Measurements from ENCODE around the gene JAG1.

Gene JAG1

GRCh38 chr20:10634683-10635411 is 39.0 kb downstream of the JAG1 start:
- Histone ChIP-seq H3K18ac (ENCODE audit: low read length) (no peak overlapping the region), H2BK12ac (ENCODE audit: low read length) (no peak overlapping the region), H3K4me3 (ENCODE audit: low read length in 2 of 2) (no peak overlapping the region), H3K36me3 (replicated peaks in 1 of 2; ENCODE audit: control insufficient read depth in 2 of 2, insufficient read depth in 2 of 2, low read length in 2 of 2) (peaks cover 9 to 34% of the 10 kb centered on the region in 2 donors), H3K14ac (ENCODE audit: low read length) (no peak overlapping the region), H2AK5ac (ENCODE audit: low read depth, low read length) (no peak overlapping the region), H4K8ac (ENCODE audit: low read depth, low read length) (no peak overlapping the region), H3K23ac (ENCODE audit: low read depth, low read length, poor library complexity) (no peak overlapping the region), H3K79me1 (ENCODE audit: low read depth, low read length) (no peaks in the 10 kb centered on the region), H3K27ac (replicated peaks; ENCODE audit: low read length) (no peak overlapping the region), H3K4ac (ENCODE audit: low read length) (no peak overlapping the region), H2BK15ac (ENCODE audit: low read length) (no peak overlapping the region), H3K9me3 (replicated peaks in 1 of 2; ENCODE audit: control insufficient read depth in 2 of 2, insufficient read depth in 1 of 2, low read depth in 1 of 2, low read length in 2 of 2) (no peaks in the 10 kb centered on the region), H2BK120ac (ENCODE audit: low read depth, low read length) (no peak overlapping the region), H2BK5ac (ENCODE audit: low read length) (no peak overlapping the region), H3K9ac (ENCODE audit: low read depth, low read length, poor library complexity) (no peak overlapping the region), H3K4me2 (ENCODE audit: insufficient read depth, low read length, poor library complexity, severe bottlenecking) (no peak overlapping the region), H3K4me1 (ENCODE audit: control insufficient read depth in 2 of 2, insufficient read depth in 1 of 2, low read depth in 1 of 2, low read length in 2 of 2) (peaks cover 46 to 54% of the 10 kb centered on the region in 2 donors), H2AFZ (ENCODE audit: low read length) (no peak overlapping the region), H4K91ac (ENCODE audit: low read depth, low read length, poor library complexity) (no peak overlapping the region), H3K27me3 (ENCODE audit: control insufficient read depth in 3 of 3, insufficient read depth in 3 of 3, low read depth in 1 of 3, low read length in 3 of 3) (no peaks in the 10 kb centered on the region)
- no CpG with 5 or more reads among the region's 11 CpGs for WGBS, 2 donors (ENCODE audit: extremely low coverage in 2 of 2, insufficient read length in 2 of 2, insufficient replicate concordance in 1 of 2)
- DNase-seq (ENCODE audit: low spot score): no peak

GRCh38 chr20:10634211-10634610 is 39.6 kb downstream of the JAG1 start:
- Histone ChIP-seq H3K4me2 (ENCODE audit: insufficient read depth, low read length, poor library complexity, severe bottlenecking) (no peak overlapping the region), H4K91ac (ENCODE audit: low read depth, low read length, poor library complexity) (no peak overlapping the region), H3K23ac (ENCODE audit: low read depth, low read length, poor library complexity) (no peak overlapping the region), H3K9me3 (replicated peaks in 1 of 2; ENCODE audit: control insufficient read depth in 2 of 2, insufficient read depth in 1 of 2, low read depth in 1 of 2, low read length in 2 of 2) (no peaks in the 10 kb centered on the region), H3K4me3 (ENCODE audit: low read length in 2 of 2) (no peak overlapping the region), H4K8ac (ENCODE audit: low read depth, low read length) (no peak overlapping the region), H2BK120ac (ENCODE audit: low read depth, low read length) (no peak overlapping the region), H2AK5ac (ENCODE audit: low read depth, low read length) (no peak overlapping the region), H3K79me1 (ENCODE audit: low read depth, low read length) (no peaks in the 10 kb centered on the region), H2BK12ac (ENCODE audit: low read length) (no peak overlapping the region), H3K9ac (ENCODE audit: low read depth, low read length, poor library complexity) (no peak overlapping the region), H2AFZ (ENCODE audit: low read length) (no peak overlapping the region), H3K27me3 (ENCODE audit: control insufficient read depth in 3 of 3, insufficient read depth in 3 of 3, low read depth in 1 of 3, low read length in 3 of 3) (no peaks in the 10 kb centered on the region), H3K18ac (ENCODE audit: low read length) (no peak overlapping the region), H2BK5ac (ENCODE audit: low read length) (no peak overlapping the region), H3K4ac (ENCODE audit: low read length) (no peak overlapping the region), H3K36me3 (replicated peaks in 1 of 2; ENCODE audit: control insufficient read depth in 2 of 2, insufficient read depth in 2 of 2, low read length in 2 of 2) (peaks cover 5 to 28% of the 10 kb centered on the region in 2 donors), H3K27ac (replicated peaks; ENCODE audit: low read length) (no peak overlapping the region), H2BK15ac (ENCODE audit: low read length) (no peak overlapping the region), H3K4me1 (ENCODE audit: control insufficient read depth in 2 of 2, insufficient read depth in 1 of 2, low read depth in 1 of 2, low read length in 2 of 2) (peaks cover 49 to 50% of the 10 kb centered on the region in 2 donors), H3K14ac (ENCODE audit: low read length) (no peak overlapping the region)
- DNase-seq (ENCODE audit: low spot score): no peak
- WGBS, 2 donors (ENCODE audit: extremely low coverage in 2 of 2, insufficient read length in 2 of 2, insufficient replicate concordance in 1 of 2): no CpG with 5 or more reads among the region's 5 CpGs

GRCh38 chr20:10633718-10634117 is 40.1 kb downstream of the JAG1 start:
- H3K18ac ChIP-seq (ENCODE audit: low read length): no peak overlapping the region

GRCh38 chr20:10632721-10633509 is 40.9 kb downstream of the JAG1 start:
- H3K27ac ChIP-seq (replicated peaks; ENCODE audit: low read length): no peak overlapping the region

More at GRCh38 chr20:10633718-10634117, 40.1 kb downstream of the JAG1 start:
- Histone ChIP-seq H2BK120ac (ENCODE audit: low read depth, low read length) (no peak overlapping the region), H3K23ac (ENCODE audit: low read depth, low read length, poor library complexity) (no peak overlapping the region), H3K14ac (ENCODE audit: low read length) (no peak overlapping the region), H3K36me3 (replicated peaks in 1 of 2; ENCODE audit: control insufficient read depth in 2 of 2, insufficient read depth in 2 of 2, low read length in 2 of 2) (peaks cover 3 to 23% of the 10 kb centered on the region in 2 donors), H3K9me3 (replicated peaks in 1 of 2; ENCODE audit: control insufficient read depth in 2 of 2, insufficient read depth in 1 of 2, low read depth in 1 of 2, low read length in 2 of 2) (no peaks in the 10 kb centered on the region), H3K27me3 (ENCODE audit: control insufficient read depth in 3 of 3, insufficient read depth in 3 of 3, low read depth in 1 of 3, low read length in 3 of 3) (no peaks in the 10 kb centered on the region), H3K9ac (ENCODE audit: low read depth, low read length, poor library complexity) (no peak overlapping the region), H3K4me1 (ENCODE audit: control insufficient read depth in 2 of 2, insufficient read depth in 1 of 2, low read depth in 1 of 2, low read length in 2 of 2) (peaks cover 52 to 54% of the 10 kb centered on the region in 2 donors), H4K91ac (ENCODE audit: low read depth, low read length, poor library complexity) (no peak overlapping the region), H2AFZ (ENCODE audit: low read length) (no peak overlapping the region), H2BK5ac (ENCODE audit: low read length) (no peak overlapping the region), H3K4ac (ENCODE audit: low read length) (no peak overlapping the region), H2AK5ac (ENCODE audit: low read depth, low read length) (no peak overlapping the region), H3K4me2 (ENCODE audit: insufficient read depth, low read length, poor library complexity, severe bottlenecking) (no peak overlapping the region), H4K8ac (ENCODE audit: low read depth, low read length) (no peak overlapping the region), H2BK15ac (ENCODE audit: low read length) (no peak overlapping the region), H3K27ac (replicated peaks; ENCODE audit: low read length) (no peak overlapping the region), H3K4me3 (ENCODE audit: low read length in 2 of 2) (no peak overlapping the region), H3K79me1 (ENCODE audit: low read depth, low read length) (no peaks in the 10 kb centered on the region), H2BK12ac (ENCODE audit: low read length) (no peak overlapping the region)
- WGBS, 2 donors (ENCODE audit: extremely low coverage in 2 of 2, insufficient read length in 2 of 2, insufficient replicate concordance in 1 of 2): no CpG with 5 or more reads among the region's 5 CpGs
- no peak for DNase-seq (ENCODE audit: low spot score)

More at GRCh38 chr20:10632721-10633509, 40.9 kb downstream of the JAG1 start:
- no peak for DNase-seq (ENCODE audit: low spot score)
- no peak overlapping the region for H3K4ac ChIP-seq (ENCODE audit: low read length)
- no peak overlapping the region for H4K8ac ChIP-seq (ENCODE audit: low read depth, low read length)
- H3K4me3 ChIP-seq (ENCODE audit: low read length in 2 of 2): no peak overlapping the region
- no peaks in the 10 kb centered on the region for H3K9me3 ChIP-seq (replicated peaks in 1 of 2; ENCODE audit: control insufficient read depth in 2 of 2, insufficient read depth in 1 of 2, low read depth in 1 of 2, low read length in 2 of 2)
- no CpG with 5 or more reads among the region's 13 CpGs for WGBS, 2 donors (ENCODE audit: extremely low coverage in 2 of 2, insufficient read length in 2 of 2, insufficient replicate concordance in 1 of 2)
- H2AFZ ChIP-seq (ENCODE audit: low read length): peak overlapping the region; percentile 38
- no peak overlapping the region for H2BK12ac ChIP-seq (ENCODE audit: low read length)
- no peak overlapping the region for H3K23ac ChIP-seq (ENCODE audit: low read depth, low read length, poor library complexity)
- H3K9ac ChIP-seq (ENCODE audit: low read depth, low read length, poor library complexity): no peak overlapping the region
- no peaks in the 10 kb centered on the region for H3K79me1 ChIP-seq (ENCODE audit: low read depth, low read length)
- H3K18ac ChIP-seq (ENCODE audit: low read length): peak overlapping the region; percentile 13
- H4K91ac ChIP-seq (ENCODE audit: low read depth, low read length, poor library complexity): no peak overlapping the region
- H3K27me3 ChIP-seq (ENCODE audit: control insufficient read depth in 3 of 3, insufficient read depth in 3 of 3, low read depth in 1 of 3, low read length in 3 of 3): no peaks in the 10 kb centered on the region
- H2BK15ac ChIP-seq (ENCODE audit: low read length): no peak overlapping the region
- peaks cover 57 to 60% of the 10 kb centered on the region in 2 donors for H3K4me1 ChIP-seq (ENCODE audit: control insufficient read depth in 2 of 2, insufficient read depth in 1 of 2, low read depth in 1 of 2, low read length in 2 of 2)
- peaks cover 3 to 15% of the 10 kb centered on the region in 2 donors for H3K36me3 ChIP-seq (replicated peaks in 1 of 2; ENCODE audit: control insufficient read depth in 2 of 2, insufficient read depth in 2 of 2, low read length in 2 of 2)
- H2BK5ac ChIP-seq (ENCODE audit: low read length): no peak overlapping the region
- no peak overlapping the region for H3K4me2 ChIP-seq (ENCODE audit: insufficient read depth, low read length, poor library complexity, severe bottlenecking)
- no peak overlapping the region for H2AK5ac ChIP-seq (ENCODE audit: low read depth, low read length)
- no peak overlapping the region for H3K14ac ChIP-seq (ENCODE audit: low read length)
- H2BK120ac ChIP-seq (ENCODE audit: low read depth, low read length): no peak overlapping the region

All from neuronal stem cell (in vitro differentiated cells).